Measurements from ENCODE around the gene IFNAR1. TPM values are rescaled to one million over a fixed set of nuclear protein-coding genes. Genes with fewer than 3 reads are reported as not detected.

Gene IFNAR1
- total RNA-seq, 1 experiment from 2014 or later = 20.5 TPM

GRCh38 chr21:33390479-33390878 lies 65.7 kb downstream of the IFNAR1 start (continued):
- no peak for TF ChIP-seq ZNF274 (IDR thresholded peaks at IDR 0.05; ENCODE audit: low read depth, low read length)
- TF ChIP-seq YY1 (IDR thresholded peaks at IDR 0.05; ENCODE audit: extremely low read depth, insufficient replicate concordance, low read depth, low read length) = no peak
- TF ChIP-seq FOSL1 (IDR thresholded peaks at IDR 0.05; ENCODE audit: low read depth) = no peak
- no peak for TF ChIP-seq TCF7L2 (IDR thresholded peaks at IDR 0.05; ENCODE audit: borderline replicate concordance, extremely low read depth, insufficient read depth, insufficient read length)

GRCh38 chr21:33391656-33392055 lies 66.9 kb downstream of the IFNAR1 start:
- peaks cover 3 to 6% of the 10 kb centered on the region in 2 experiments; a peak in 2 of 4 replicates for H3K4me1 ChIP-seq (ENCODE audit: control insufficient read depth in 1 of 2, insufficient read depth in 2 of 2, low read length in 2 of 2)
- intact Hi-C loops (cut with micrococcal nuclease) = no loop called here
- H3K9me3 ChIP-seq (ENCODE audit: control insufficient read depth in 1 of 2, insufficient read depth in 1 of 2, low read depth in 1 of 2, low read length in 2 of 2) = no peaks in the 10 kb centered on the region
- H3K27me3 ChIP-seq (ENCODE audit: insufficient read depth, low read length) = no peaks in the 10 kb centered on the region
- BruUV-seq (replicated peaks) = no TSS peak
- no peak for DNase-seq (ENCODE audit: low read depth, low spot score)
- RAD21 ChIA-PET (ENCODE audit: low non-redundant PET in 1 of 2, low total read pairs in 2 of 2, uncharacterized antibody in 2 of 2, unreplicated experiment in 2 of 2) = no interaction called here
- no peak overlapping the region for H3K4me2 ChIP-seq (ENCODE audit: low read length)
- no peak for TF ChIP-seq SIN3A (IDR thresholded peaks at IDR 0.05; ENCODE audit: low read depth)
- no peak for TF ChIP-seq ZBTB33 (IDR thresholded peaks at IDR 0.05; ENCODE audit: extremely low read depth, insufficient replicate concordance, low read length)
- TF ChIP-seq REST (IDR thresholded peaks at IDR 0.05; ENCODE audit: low read depth) = no peak
- no peak for TF ChIP-seq MAX (IDR thresholded peaks at IDR 0.05)
- no peak for TF ChIP-seq ATF3 (IDR thresholded peaks at IDR 0.05)
- TF ChIP-seq ZNF274 (IDR thresholded peaks at IDR 0.05; ENCODE audit: low read depth, low read length) = no peak
- TF ChIP-seq JUND (IDR thresholded peaks at IDR 0.05) = no peak
- TF ChIP-seq RAD21 (IDR thresholded peaks at IDR 0.05; ENCODE audit: low read depth) = no peak
- no peak for TF ChIP-seq ELF1 (IDR thresholded peaks at IDR 0.05; ENCODE audit: borderline replicate concordance, low read depth)
- no peak for TF ChIP-seq CEBPB (IDR thresholded peaks at IDR 0.05; ENCODE audit: low read depth)
- TF ChIP-seq YY1 (IDR thresholded peaks at IDR 0.05; ENCODE audit: extremely low read depth, insufficient replicate concordance, low read depth, low read length) = no peak
- TF ChIP-seq FOSL1 (IDR thresholded peaks at IDR 0.05; ENCODE audit: low read depth) = no peak
- no peak for TF ChIP-seq POLR2A (IDR thresholded peaks at IDR 0.05; ENCODE audit: borderline replicate concordance, extremely low read depth, insufficient read depth, insufficient read length)
- no peak for TF ChIP-seq EZH2 (IDR thresholded peaks at IDR 0.05)
- TF ChIP-seq TCF7L2 (IDR thresholded peaks at IDR 0.05; ENCODE audit: borderline replicate concordance, extremely low read depth, insufficient read depth, insufficient read length) = no peak
- TF ChIP-seq EGR1 (IDR thresholded peaks at IDR 0.05; ENCODE audit: low read depth) = no peak
- TF ChIP-seq POLR2AphosphoS5 (IDR thresholded peaks at IDR 0.05; ENCODE audit: low read depth, low read length) = no peak
- no peak for TF ChIP-seq EZH2phosphoT487 (IDR thresholded peaks at IDR 0.05; ENCODE audit: borderline replicate concordance)
- TF ChIP-seq ZFX (IDR thresholded peaks at IDR 0.05) = no peak
- no peak for TF ChIP-seq SP1 (IDR thresholded peaks at IDR 0.05; ENCODE audit: low read depth)
- H3K27ac ChIP-seq (ENCODE audit: low read depth, low read length) = no peak overlapping the region
- ATAC-seq = no peak
- H3K79me2 ChIP-seq (ENCODE audit: insufficient read depth, low read length) = no peaks in the 10 kb centered on the region
- H3K4me3 ChIP-seq (replicated peaks in 1 of 2; ENCODE audit: low read depth in 1 of 2, low read length in 2 of 2) = no peak overlapping the region
- no peaks in the 10 kb centered on the region for H4K20me1 ChIP-seq (ENCODE audit: insufficient read depth)
- no peak overlapping the region for H3K9ac ChIP-seq (ENCODE audit: low read length)
- no peak overlapping the region for H2AFZ ChIP-seq (ENCODE audit: low read depth, low read length, poor library complexity, severe bottlenecking)
- no peaks in the 10 kb centered on the region for H3K9me2 ChIP-seq (ENCODE audit: insufficient read depth)
- CTCF ChIA-PET = no interaction called here
- POLR2A ChIA-PET = no interaction called here
- H3K36me3 ChIP-seq (ENCODE audit: control insufficient read depth in 1 of 2, insufficient read depth in 2 of 2, low read length in 2 of 2) = no peaks in the 10 kb centered on the region
